HepG2 (cell line): ENCODE data around the gene SPAAR. TPM values are rescaled to one million over a fixed set of nuclear protein-coding genes. Genes with fewer than 3 reads are reported as not detected.

Experiments used
- ATAC-seq: fragments of 200-7000 bp; cut with Tn5 transposase; 3 replicates; pipeline ENCODE4 v1.9.1; 2020; ENCODE audit warnings: mild to moderate bottlenecking, moderate library complexity
- BruUV-seq: library from RNA; stranded (reverse); fragments of 400-500 nt; replicated peaks from 2 replicates; lab custom pipeline; 2021; lab: Mats Ljungman, UMichigan
- CTCF ChIA-PET: fragments of 300-600 bp; formaldehyde crosslinking; extraction: SDS; loops from one replicate; lab custom pipeline; 2021; ENCODE audit warnings: low total read pairs, inconsistent platforms, low intra/inter-chr PET ratio; lab: Yijun Ruan, JAX
- POLR2A ChIA-PET: fragments of 350-600 bp; sonication (Branson Sonifier 250); formaldehyde crosslinking; loops from one replicate; lab custom pipeline; 2020; ENCODE audit warnings: antibody characterized with exemption, inconsistent platforms; lab: Yijun Ruan, JAX
- DNase-seq: peaks from one replicate; pipeline ENCODE4 v3.0.0-alpha.2; 2015; ENCODE audit warnings: low spot score
- FAIRE-seq: peaks from 3 replicates; lab custom pipeline; 2011; peaks lifted over from hg19 to GRCh38; lab: Jason Lieb, UNC
- H2AFZ ChIP-seq: one replicate; pipeline ENCODE4 v1.6.1; 2011; ENCODE audit warnings: low read length, inconsistent platforms
- H3K27ac ChIP-seq: fragments of 300-600 bp; 3 replicates; pipeline ENCODE4 v1.8.0; 2011; ENCODE audit warnings: mixed run types, mild to moderate bottlenecking, mixed read lengths, low read length, inconsistent platforms; ENCODE audit not compliant: insufficient read depth; ENCODE audit errors: extremely low read length
- H3K27me3 ChIP-seq, 2 experiments: fragments of 200-600 bp in 1 of 2; 2 replicates in 1 of 2; 3 replicates in 1 of 2; pipeline versions ENCODE4 v1.6.0 to v1.8.0; 2011; ENCODE audit warnings: low read length in 2 of 2, mild to moderate bottlenecking in 2 of 2, moderate library complexity in 2 of 2, inconsistent platforms in 1 of 2; ENCODE audit not compliant: insufficient read depth in 2 of 2, control insufficient read depth in 1 of 2
- H3K36me3 ChIP-seq, 2 experiments: fragments of 200-600 bp in 1 of 2; replicated peaks in 1 of 2; 2 replicates in 1 of 2; 3 replicates in 1 of 2; pipeline versions ENCODE4 v1.5.1 to v1.8.0; 2011; ENCODE audit warnings: low read length in 2 of 2, inconsistent platforms in 1 of 2; ENCODE audit not compliant: insufficient read depth in 2 of 2, control insufficient read depth in 1 of 2
- H3K4me1 ChIP-seq: 2 replicates; pipeline ENCODE4 v1.5.1; 2012; ENCODE audit warnings: low read length, inconsistent platforms; ENCODE audit not compliant: insufficient read depth
- H3K4me2 ChIP-seq: 2 replicates; pipeline ENCODE4 v1.6.0; 2011; ENCODE audit warnings: low read depth, low read length, inconsistent platforms
- H3K4me3 ChIP-seq, 3 experiments: fragments of 200-600 bp in 1 of 3; sonication (generic), shearing (Covaris generic) in 1 of 3; replicated peaks in 1 of 3; 2 replicates each; pipeline ENCODE4 v1.5.1; 2011 to 2016; ENCODE audit warnings: low read length in 3 of 3, inconsistent platforms in 2 of 3, low read depth in 2 of 3, mild to moderate bottlenecking in 2 of 3, control low read depth in 1 of 3, mixed read lengths in 1 of 3; ENCODE audit not compliant: insufficient read depth in 1 of 3
- H3K79me2 ChIP-seq: one replicate; pipeline ENCODE4 v1.6.1; 2011; ENCODE audit warnings: low read length, inconsistent platforms; ENCODE audit not compliant: insufficient read depth
- H3K9ac ChIP-seq: 2 replicates; pipeline ENCODE4 v1.6.0; 2011; ENCODE audit warnings: mild to moderate bottlenecking, low read depth, low read length, inconsistent platforms; ENCODE audit not compliant: insufficient read depth
- H3K9me3 ChIP-seq: 2 replicates; pipeline ENCODE4 v1.5.1; 2012; ENCODE audit warnings: mild to moderate bottlenecking, low read length
- H4K20me1 ChIP-seq: 2 replicates; pipeline ENCODE4 v1.6.0; 2011; ENCODE audit warnings: inconsistent platforms, mild to moderate bottlenecking, low read length, moderate library complexity; ENCODE audit not compliant: insufficient read depth
- CCAR2 ChIP-seq: fragments of 200-400 bp; formaldehyde crosslinking; optimal IDR thresholded peaks from 2 replicates; pipeline ENCODE3; 2018; ENCODE audit warnings: low read depth, mild to moderate bottlenecking, low read length, moderate library complexity
- IRF2 ChIP-seq: IDR thresholded peaks from 2 replicates; pipeline ENCODE4 v1.6.1; 2018; ENCODE audit warnings: missing genetic modification reagents, missing compliant biosample characterization
- LRRFIP1 ChIP-seq: sonication (generic); formaldehyde crosslinking; conservative IDR thresholded peaks from 2 replicates; pipeline ENCODE4 v1.4.0; 2020; ENCODE audit warnings: missing genetic modification reagents
- NCOA1 ChIP-seq: sonication (generic); formaldehyde crosslinking; IDR thresholded peaks from 2 replicates; pipeline ENCODE4 v1.9.0; 2021; ENCODE audit warnings: missing genetic modification reagents
- NFIB ChIP-seq: sonication (generic); formaldehyde crosslinking; IDR thresholded peaks from 2 replicates; pipeline ENCODE4 v1.9.0; 2021; ENCODE audit warnings: missing genetic modification reagents, mild to moderate bottlenecking, borderline replicate concordance
- SNAPC4 ChIP-seq: sonication (generic); formaldehyde crosslinking; IDR thresholded peaks from 2 replicates; pipeline ENCODE4 v1.4.0; 2020; ENCODE audit warnings: mild to moderate bottlenecking, missing genetic modification reagents
- SYNCRIP ChIP-seq: fragments of 200-400 bp; formaldehyde crosslinking; IDR thresholded peaks from 2 replicates; pipeline ENCODE4 v1.6.1; 2018; ENCODE audit warnings: mild to moderate bottlenecking, low read depth, low read length; ENCODE audit not compliant: insufficient read depth
- TSC22D2 ChIP-seq: sonication (generic); formaldehyde crosslinking; IDR thresholded peaks from 2 replicates; pipeline ENCODE4 v1.5.1; 2020; ENCODE audit warnings: missing genetic modification reagents, mild to moderate bottlenecking, borderline replicate concordance
- ZNF572 ChIP-seq: sonication (generic); formaldehyde crosslinking; IDR thresholded peaks from 2 replicates; pipeline ENCODE4 v1.5.1; 2020; ENCODE audit warnings: mild to moderate bottlenecking, missing genetic modification reagents
- ZNF589 ChIP-seq: sonication (generic); formaldehyde crosslinking; conservative IDR thresholded peaks from 2 replicates; pipeline ENCODE4 v1.8.0; 2022; ENCODE audit warnings: mild to moderate bottlenecking, moderate library complexity, missing genetic modification reagents
- ZNF615 ChIP-seq: sonication (generic); formaldehyde crosslinking; IDR thresholded peaks from 2 replicates; pipeline ENCODE4 v1.5.0; 2020; ENCODE audit warnings: mild to moderate bottlenecking, missing genetic modification reagents, borderline replicate concordance
- ZSCAN21 ChIP-seq: sonication (generic); formaldehyde crosslinking; IDR thresholded peaks from 2 replicates; pipeline ENCODE4 v1.8.0; 2022; ENCODE audit warnings: mild to moderate bottlenecking, missing genetic modification reagents, moderate library complexity, borderline replicate concordance
- ZSCAN30 ChIP-seq: sonication (generic); formaldehyde crosslinking; IDR thresholded peaks from 2 replicates; pipeline ENCODE4 v1.5.0; 2020; ENCODE audit warnings: mild to moderate bottlenecking, missing genetic modification reagents
- WGBS: methylation state at CpG from one replicate; pipeline ENCODE4 v1.1.6; 2017; ENCODE audit warnings: low lambda C conversion rate; 5-methylcytosine and 5-hydroxymethylcytosine counted together
- in situ Hi-C: cut with HindIII; loops from 2 replicates; pipeline ENCODE4 v1.10.0; 2017; ENCODE audit warnings: low pct_unique_long_range_greater_than_20kb; ENCODE audit not compliant: extremely low pct_ligation_motif_present
- intact Hi-C: fragments of 100-400 bp; cut with micrococcal nuclease; formaldehyde crosslinking; loops from one replicate; pipeline ENCODE4 v1.10.0; 2022; ENCODE audit not compliant: unreplicated experiment
- polyA plus RNA-seq, 8 experiments: library from polyadenylated mRNA; depleted of rRNA in 3 of 8; stranded (reverse) in 7 of 8; unstranded in 1 of 8; fragments of >200 nt; fragmentation: Illumina TruSeq in 4 of 8; extraction: Trizol in 4 of 8; gene quantifications; 2 replicates each; pipeline versions ENCODE4 v1.2.1 to v1.2.3, GENCODE V29; 2011 to 2016; ENCODE audit warnings: low read depth in 4 of 8, missing spikeins in 1 of 8, mixed read lengths in 1 of 8; ENCODE audit not compliant: insufficient read depth in 1 of 8
- total RNA-seq, 5 experiments: library from RNA; depleted of rRNA; stranded (reverse); fragments of >200 nt; fragmentation: Illumina TruSeq; extraction: Trizol; gene quantifications; 2 replicates each; pipeline ENCODE4 v1.2.3, GENCODE V29; 2016; ENCODE audit warnings: low read depth in 1 of 5

SPAAR gene
- total and polyA plus RNA-seq, 2 of the 13 experiments (the other 11 are each of a cell fraction or from before 2014, with no cell fraction given) = 0.07 TPM; not detected in 1

GRCh38 chr9:35896570-35896969 lies 12.7 kb upstream of the SPAAR start:
- FAIRE-seq = no peak
- Histone ChIP-seq H3K4me3 (no peak overlapping the region), H3K9ac (no peak overlapping the region), H3K4me2 (no peak overlapping the region), H2AFZ (no peak overlapping the region), H3K4me1 (peaks cover 6% of the 10 kb centered on the region), H3K36me3 (no peaks in the 10 kb centered on the region), H3K27ac (no peak overlapping the region), H3K9me3 (no peaks in the 10 kb centered on the region), H3K27me3 (peaks cover 0 to 4% of the 10 kb centered on the region in 2 experiments; a peak in 1 of 5 replicates), H4K20me1 (no peaks in the 10 kb centered on the region), H3K79me2 (no peaks in the 10 kb centered on the region)
- no peak for DNase-seq
- CTCF ChIA-PET = no interaction called here
- TF ChIP-seq LRRFIP1 (CRISPR knock-in tag) = no peak
- TF ChIP-seq CCAR2 = no peak
- TF ChIP-seq IRF2 (CRISPR knock-in tag) = no peak
- no peak for TF ChIP-seq SYNCRIP
- TF ChIP-seq ZSCAN30 (CRISPR knock-in tag) = no peak
- TF ChIP-seq TSC22D2 (CRISPR knock-in tag) = no peak
- no peak for TF ChIP-seq ZSCAN21 (CRISPR knock-in tag)
- no peak for TF ChIP-seq SNAPC4
- TF ChIP-seq ZNF615 (CRISPR knock-in tag) = no peak
- no peak for TF ChIP-seq NCOA1 (CRISPR knock-in tag)
- no peak for TF ChIP-seq NFIB
- TF ChIP-seq ZNF589 (CRISPR knock-in tag) = no peak
- TF ChIP-seq ZNF572 (CRISPR knock-in tag) = no peak
- intact Hi-C loops = no loop called here
- POLR2A ChIA-PET = no interaction called here
- in situ Hi-C loops = no loop called here
- ATAC-seq = no peak
- BruUV-seq = no TSS peak
- 90% methylated on average over 2 of the region's 2 CpGs for WGBS
